Tibial nerve (tissue), 4 donors: Measurements from ENCODE around the gene PRRT1.
"Not testable (repeated sequence)": the region's sequence is repeated elsewhere in the genome, so short reads cannot be mapped to it uniquely, and the experiment has no call there.

Source experiments
- EP300 ChIP-seq, 2 donors: sonication (generic); formaldehyde crosslinking; IDR thresholded peaks; one replicate each; pipeline ENCODE4 v1.6.1; 2017; ENCODE audit warnings: antibody characterized with exemption in 2 of 2, mild to moderate bottlenecking in 1 of 2
- TF ChIP-seq, protein P1 (sequence below), 5 experiments: fragments of 200-600 bp in 3 of 5; fragments of 450-650 bp in 2 of 5; sonication (generic) in 3 of 5; IDR thresholded peaks; one replicate each; pipeline ENCODE4 v1.5.1; 2016 to 2019; ENCODE audit warnings: antibody characterized with exemption in 5 of 5, mild to moderate bottlenecking in 3 of 5, moderate library complexity in 2 of 5

DNA sequence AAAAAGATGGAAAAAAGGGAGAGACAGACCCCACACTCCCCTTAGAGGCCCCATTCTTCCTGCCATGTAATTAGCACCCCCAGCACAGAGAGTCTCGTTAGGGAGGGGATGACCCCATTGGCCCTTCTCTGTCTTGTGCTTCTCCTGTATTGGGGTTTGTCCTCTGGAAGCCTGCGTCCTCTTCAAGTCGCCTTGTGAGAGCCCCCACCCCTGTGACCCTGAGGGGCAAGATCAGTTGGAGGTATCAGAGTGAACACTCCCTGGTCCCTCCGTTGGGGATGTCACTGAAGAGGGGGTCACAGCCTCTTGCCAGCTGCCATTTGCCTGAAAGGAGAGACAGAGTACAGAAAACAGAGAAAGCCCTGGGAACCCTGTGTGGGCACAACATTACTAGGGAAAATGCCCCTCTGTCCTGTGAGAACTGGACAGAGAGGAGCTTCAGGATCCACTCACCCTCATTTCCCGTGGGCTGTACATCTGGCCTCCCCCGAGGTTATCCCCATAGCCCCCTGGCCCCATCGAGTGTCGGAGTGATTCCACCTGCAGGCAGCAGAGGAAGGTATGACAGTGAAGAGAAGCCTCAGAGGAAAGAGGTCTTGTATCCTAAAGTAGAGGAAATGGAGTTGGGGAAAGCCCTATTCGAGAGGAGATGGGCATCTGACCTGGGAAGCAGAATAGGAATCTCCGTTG lies 34.6 kb upstream of the PRRT1 start:
- TF ChIP-seq, protein P1, sequence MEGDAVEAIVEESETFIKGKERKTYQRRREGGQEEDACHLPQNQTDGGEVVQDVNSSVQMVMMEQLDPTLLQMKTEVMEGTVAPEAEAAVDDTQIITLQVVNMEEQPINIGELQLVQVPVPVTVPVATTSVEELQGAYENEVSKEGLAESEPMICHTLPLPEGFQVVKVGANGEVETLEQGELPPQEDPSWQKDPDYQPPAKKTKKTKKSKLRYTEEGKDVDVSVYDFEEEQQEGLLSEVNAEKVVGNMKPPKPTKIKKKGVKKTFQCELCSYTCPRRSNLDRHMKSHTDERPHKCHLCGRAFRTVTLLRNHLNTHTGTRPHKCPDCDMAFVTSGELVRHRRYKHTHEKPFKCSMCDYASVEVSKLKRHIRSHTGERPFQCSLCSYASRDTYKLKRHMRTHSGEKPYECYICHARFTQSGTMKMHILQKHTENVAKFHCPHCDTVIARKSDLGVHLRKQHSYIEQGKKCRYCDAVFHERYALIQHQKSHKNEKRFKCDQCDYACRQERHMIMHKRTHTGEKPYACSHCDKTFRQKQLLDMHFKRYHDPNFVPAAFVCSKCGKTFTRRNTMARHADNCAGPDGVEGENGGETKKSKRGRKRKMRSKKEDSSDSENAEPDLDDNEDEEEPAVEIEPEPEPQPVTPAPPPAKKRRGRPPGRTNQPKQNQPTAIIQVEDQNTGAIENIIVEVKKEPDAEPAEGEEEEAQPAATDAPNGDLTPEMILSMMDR (IDR thresholded peaks at IDR 0.05): not testable (repeated sequence)
- TF ChIP-seq EP300 (IDR thresholded peaks at IDR 0.05): not testable (repeated sequence)
